H1 (cell line): Measurements from ENCODE around the gene ADAMTS1. TPM values are rescaled to one million over a fixed set of nuclear protein-coding genes. Genes with fewer than 3 reads are reported as not detected.

ENCODE experiments used
- CTCF ChIA-PET: fragments of 300-600 bp; sonication (Branson Sonifier 250); formaldehyde crosslinking; loops from one replicate; lab custom pipeline; 2021; ENCODE audit not compliant: partially characterized antibody; lab: Charles Lee
- POLR2A ChIA-PET: fragments of 300-600 bp; sonication (Branson Sonifier 250); formaldehyde crosslinking; loops from one replicate; lab custom pipeline; 2021; ENCODE audit warnings: inconsistent platforms; ENCODE audit not compliant: partially characterized antibody; lab: Charles Lee
- DNase-seq, 2 experiments: peaks; one replicate each; pipeline versions ENCODE4 v3.0.0 to v3.0.0-alpha.2; 2010 to 2022; ENCODE audit warnings: low spot score in 2 of 2, low read depth in 1 of 2, mixed read lengths in 1 of 2
- FAIRE-seq: peaks from 2 replicates; lab custom pipeline; 2011; peaks lifted over from hg19 to GRCh38; lab: Jason Lieb, UNC
- H2AFZ ChIP-seq: 2 replicates; pipeline ENCODE4 v1.8.1; 2012; ENCODE audit warnings: low read length, inconsistent platforms
- H2AK5ac ChIP-seq: 2 replicates; pipeline ENCODE4 v1.6.1; 2013; ENCODE audit warnings: low read depth, low read length
- H2BK120ac ChIP-seq: replicated peaks from 2 replicates; pipeline ENCODE3; 2013; ENCODE audit warnings: low read depth, low read length, inconsistent platforms
- H2BK12ac ChIP-seq: 2 replicates; pipeline ENCODE4 v1.6.1; 2013; ENCODE audit warnings: low read depth, low read length
- H2BK15ac ChIP-seq: 2 replicates; pipeline ENCODE4 v1.6.1; 2013; ENCODE audit warnings: low read length
- H2BK20ac ChIP-seq: 2 replicates; pipeline ENCODE4 v1.6.1; 2013; ENCODE audit warnings: low read length
- H2BK5ac ChIP-seq: 2 replicates; pipeline ENCODE4 v1.6.1; 2013; ENCODE audit warnings: low read depth, low read length
- H3K14ac ChIP-seq: 2 replicates; pipeline ENCODE4 v1.6.1; 2013; ENCODE audit warnings: inconsistent platforms; ENCODE audit not compliant: insufficient read length
- H3K18ac ChIP-seq: 2 replicates; pipeline ENCODE4 v1.6.1; 2013; ENCODE audit warnings: low read length; ENCODE audit errors: extremely low read depth
- H3K23ac ChIP-seq: 2 replicates; pipeline ENCODE4 v1.6.1; 2013; ENCODE audit warnings: inconsistent platforms; ENCODE audit not compliant: insufficient read length
- H3K23me2 ChIP-seq: 2 replicates; pipeline ENCODE4 v1.6.1; 2013; ENCODE audit warnings: low read depth, low read length
- H3K27ac ChIP-seq: 2 replicates; pipeline ENCODE4 v1.6.1; 2011; ENCODE audit warnings: low read depth, low read length, inconsistent platforms
- H3K27me3 ChIP-seq, 4 experiments: replicated peaks in 1 of 4; 1 replicate in 1 of 4; 2 replicates in 3 of 4; pipeline versions ENCODE4 v1.6.1 to v1.8.1; 2011 to 2013; ENCODE audit warnings: low read length in 3 of 4, mild to moderate bottlenecking in 3 of 4, inconsistent platforms in 2 of 4, mixed read lengths in 2 of 4, moderate library complexity in 1 of 4; ENCODE audit not compliant: control insufficient read depth in 3 of 4, insufficient read depth in 3 of 4; ENCODE audit errors: extremely low read depth in 1 of 4
- H3K36me3 ChIP-seq, 4 experiments: 2 replicates each; pipeline versions ENCODE4 v1.6.1 to v1.8.1; 2011 to 2013; ENCODE audit warnings: mild to moderate bottlenecking in 4 of 4, low read length in 3 of 4, moderate library complexity in 2 of 4, control low read depth in 1 of 4, inconsistent platforms in 1 of 4; ENCODE audit not compliant: insufficient read depth in 4 of 4, control insufficient read depth in 2 of 4
- H3K4ac ChIP-seq: replicated peaks from 2 replicates; pipeline ENCODE3; 2013; ENCODE audit warnings: low read length, low read depth, mixed read lengths, inconsistent platforms; ENCODE audit not compliant: insufficient read length
- H3K4me1 ChIP-seq, 4 experiments: replicated peaks in 1 of 4; 1 replicate in 1 of 4; 2 replicates in 3 of 4; pipeline versions ENCODE4 v1.6.1 to v1.8.1; 2011 to 2013; ENCODE audit warnings: low read length in 3 of 4, inconsistent platforms in 2 of 4, mixed read lengths in 1 of 4; ENCODE audit not compliant: insufficient read depth in 4 of 4, control insufficient read depth in 3 of 4
- H3K4me2 ChIP-seq, 2 experiments: 2 replicates each; pipeline versions ENCODE4 v1.6.1 to v1.8.1; 2011 to 2013; ENCODE audit warnings: low read depth in 2 of 2, low read length in 2 of 2, control low read depth in 1 of 2, inconsistent platforms in 1 of 2, mild to moderate bottlenecking in 1 of 2; ENCODE audit not compliant: insufficient read depth in 1 of 2
- H3K4me3 ChIP-seq, 4 experiments: fragments of 200-600, 300-600 bp in 1 of 4; sonication (generic), shearing (Covaris generic), sonication (Bioruptor Twin) in 1 of 4; 2 replicates each; pipeline versions ENCODE4 v1.5.1 to v1.8.1; 2011 to 2016; ENCODE audit warnings: low read length in 4 of 4, low read depth in 3 of 4, control low read depth in 2 of 4, inconsistent platforms in 2 of 4, mild to moderate bottlenecking in 2 of 4, mixed read lengths in 1 of 4, moderate library complexity in 1 of 4; ENCODE audit not compliant: insufficient read depth in 2 of 4; ENCODE audit errors: extremely low read depth in 1 of 4
- H3K56ac ChIP-seq: replicated peaks from 2 replicates; pipeline ENCODE3; 2013; ENCODE audit warnings: low read depth, mild to moderate bottlenecking, mixed read lengths, low read length, inconsistent platforms; ENCODE audit not compliant: insufficient read length
- H3K79me1 ChIP-seq: 2 replicates; pipeline ENCODE4 v1.6.1; 2013; ENCODE audit warnings: low read depth, low read length, control low read depth
- H3K79me2 ChIP-seq, 2 experiments: 2 replicates each; pipeline versions ENCODE4 v1.6.1 to v1.8.1; 2012 to 2013; ENCODE audit warnings: low read length in 2 of 2, mild to moderate bottlenecking in 2 of 2, inconsistent platforms in 1 of 2; ENCODE audit not compliant: insufficient read depth in 2 of 2, control insufficient read depth in 1 of 2
- H3K9ac ChIP-seq, 4 experiments: replicated peaks in 1 of 4; 1 replicate in 1 of 4; 2 replicates in 3 of 4; pipeline versions ENCODE4 v1.6.1 to v1.8.1; 2011 to 2013; ENCODE audit warnings: low read depth in 3 of 4, low read length in 3 of 4, control low read depth in 2 of 4, mild to moderate bottlenecking in 2 of 4, moderate library complexity in 2 of 4, inconsistent platforms in 1 of 4; ENCODE audit errors: extremely low read depth in 1 of 4
- H3K9me3 ChIP-seq, 2 experiments: 2 replicates each; pipeline versions ENCODE4 v1.6.1 to v1.8.1; 2012 to 2013; ENCODE audit warnings: mild to moderate bottlenecking in 2 of 2, moderate library complexity in 2 of 2, control low read depth in 1 of 2, inconsistent platforms in 1 of 2, low read depth in 1 of 2, low read length in 1 of 2, mixed read lengths in 1 of 2; ENCODE audit not compliant: insufficient read depth in 2 of 2
- H4K20me1 ChIP-seq, 2 experiments: replicated peaks in 1 of 2; 2 replicates each; pipeline versions ENCODE3 to v1.8.1; 2011 to 2013; ENCODE audit warnings: inconsistent platforms in 2 of 2, low read length in 2 of 2, mild to moderate bottlenecking in 1 of 2; ENCODE audit not compliant: insufficient read depth in 2 of 2, control insufficient read depth in 1 of 2
- H4K5ac ChIP-seq: 2 replicates; pipeline ENCODE4 v1.6.1; 2013; ENCODE audit warnings: low read length, low read depth, mixed read lengths, inconsistent platforms; ENCODE audit not compliant: insufficient read length
- H4K8ac ChIP-seq: 2 replicates; pipeline ENCODE4 v1.8.0; 2013; ENCODE audit warnings: mild to moderate bottlenecking, moderate library complexity, low read length, inconsistent platforms; ENCODE audit not compliant: insufficient read depth; ENCODE audit errors: extremely low read depth
- H4K91ac ChIP-seq: replicated peaks from 2 replicates; pipeline ENCODE3; 2013; ENCODE audit warnings: low read length, mixed read lengths, inconsistent platforms; ENCODE audit not compliant: insufficient read length
- WGBS, 2 experiments: shearing (Covaris generic) in 1 of 2; methylation state at CpG; one replicate each; pipeline versions ENCODE4 v1.1.6 to v1.1.7; 2013 to 2015; ENCODE audit warnings: low lambda C conversion rate in 2 of 2, mixed read lengths in 2 of 2, inconsistent platforms in 1 of 2, low coverage in 1 of 2, missing lambda C conversion rate in 1 of 2; ENCODE audit not compliant: insufficient replicate concordance in 2 of 2, insufficient coverage in 1 of 2, insufficient read length in 1 of 2; ENCODE audit errors: extremely low coverage in 1 of 2, missing lambda C conversion rate in 1 of 2; 5-methylcytosine and 5-hydroxymethylcytosine counted together
- polyA plus RNA-seq, 7 experiments: library from polyadenylated mRNA; depleted of rRNA in 3 of 7; stranded (reverse) in 5 of 7; unstranded in 2 of 7; fragments of >200 nt in 5 of 7; fragments of 200-250 nt in 2 of 7; gene quantifications; 1 replicate in 5 of 7; 2 replicates in 1 of 7; 4 replicates in 1 of 7; pipeline versions ENCODE4 v1.2.1 to v1.2.3, GENCODE V29; 2011 to 2013; ENCODE audit warnings: missing spikeins in 2 of 7, mixed read lengths in 2 of 7
- total RNA-seq: library from RNA; stranded (reverse); fragmentation: NEBNext Ultra II Directional; extraction: Animal tissue kit (Norgen Biotek cat#: 25700); gene quantifications from 2 replicates; pipeline ENCODE4 v1.2.1, GENCODE V29; 2021

Gene ADAMTS1
- total and polyA plus RNA-seq, 2 of the 8 experiments (the other 6 are each of a cell fraction or from before 2014, with no cell fraction given), result 10.7 to 22.4 TPM

DNA sequence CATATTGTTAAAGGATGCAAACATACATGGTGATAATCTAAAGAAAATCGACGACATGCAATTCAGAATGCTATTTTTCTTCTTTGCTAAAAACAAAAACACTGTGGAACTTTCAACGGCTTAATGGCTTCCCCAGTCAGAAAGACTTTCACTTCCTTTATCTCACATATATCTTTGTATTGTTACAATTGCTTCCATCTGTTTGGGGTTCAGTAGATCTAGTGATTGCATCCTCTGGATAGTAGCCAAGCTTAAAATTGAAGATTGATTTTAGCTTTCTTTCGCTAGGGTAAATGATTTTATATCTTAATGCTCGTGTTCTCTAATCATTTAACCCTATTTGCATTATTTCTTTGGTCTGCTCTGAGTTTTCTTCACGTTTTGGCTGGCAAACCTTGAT lies 31.8 kb upstream of the ADAMTS1 start:
- H3K27ac ChIP-seq, result no peak overlapping the region

More for the DNA sequence above, 31.8 kb upstream of the ADAMTS1 start:
- Histone ChIP-seq H3K9ac (no peak overlapping the region), H3K14ac (no peak overlapping the region), H3K36me3 (peaks cover 0 to 2% (median 0%) of the 10 kb centered on the region in 4 experiments; a peak in 1 of 8 replicates), H3K27me3 (no peaks in the 10 kb centered on the region), H2BK5ac (no peak overlapping the region), H3K23ac (no peak overlapping the region), H2AFZ (peak overlapping the region; percentile 51; the same call in 1 of the 2 replicates), H3K9me3 (peaks cover 3 to 8% of the 10 kb centered on the region in 2 experiments; a peak in 2 of 4 replicates), H2BK12ac (no peak overlapping the region), H3K56ac (no peak overlapping the region), H4K5ac (no peak overlapping the region), H4K20me1 (no peaks in the 10 kb centered on the region), H3K79me1 (no peaks in the 10 kb centered on the region), H3K18ac (no peak overlapping the region), H3K23me2 (no peaks in the 10 kb centered on the region), H2BK20ac (no peak overlapping the region), H3K4me3 (no peak overlapping the region), H3K4me1 (no peaks in the 10 kb centered on the region), H3K4ac (no peak overlapping the region), H2BK120ac (no peak overlapping the region), H4K8ac (no peak overlapping the region), H3K79me2 (no peaks in the 10 kb centered on the region), H4K91ac (no peak overlapping the region), H3K4me2 (no peak overlapping the region), H2AK5ac (no peak overlapping the region), H2BK15ac (no peak overlapping the region)
- whole genome bisulfite sequencing, 2 experiments, result 88% methylated on average over 6 of the region's 6 CpGs; no CpG with 5 or more reads in 1 of the 2 experiments
- ChIA-PET POLR2A (no interaction called here), CTCF (no interaction called here)
- DNase-seq (no peak), FAIRE-seq (no peak)
